ENCODE data around the gene PUM2.
"Not testable (repeated sequence)": the region's sequence is repeated elsewhere in the genome, so short reads cannot be mapped to it uniquely, and the experiment has no call there.

Gene PUM2

GRCh38 chr2:20382965-20383810 lies 32.5 kb upstream of the PUM2 start:
- Histone ChIP-seq H3K9me3 (ENCODE audit: control insufficient read depth, low read length) (no peaks in the 10 kb centered on the region), H3K4me3 (ENCODE audit: extremely low read depth, insufficient read depth, low read length, poor library complexity, severe bottlenecking) (no peak overlapping the region), H3K36me3 (ENCODE audit: control insufficient read depth, insufficient read depth, low read length) (no peaks in the 10 kb centered on the region), H3K27ac (ENCODE audit: low read depth, low read length, severe bottlenecking) (no peak overlapping the region), H3K4me1 (ENCODE audit: control insufficient read depth, insufficient read depth, low read length, poor library complexity, severe bottlenecking) (no peaks in the 10 kb centered on the region)
- 94% methylated on average over 4 to 6 of the region's 9 CpGs for WGBS, 2 experiments (ENCODE audit: insufficient coverage in 2 of 2)

- Histone ChIP-seq H3K9me3 (ENCODE audit: control insufficient read depth, low read length) (no peaks in the 10 kb centered on the region), H3K27ac (ENCODE audit: low read depth, low read length, severe bottlenecking) (no peak overlapping the region), H3K4me1 (ENCODE audit: control insufficient read depth, insufficient read depth, low read length, poor library complexity, severe bottlenecking) (no peaks in the 10 kb centered on the region), H3K36me3 (ENCODE audit: control insufficient read depth, insufficient read depth, low read length) (no peaks in the 10 kb centered on the region), H3K4me3 (ENCODE audit: extremely low read depth, insufficient read depth, low read length, poor library complexity, severe bottlenecking) (no peak overlapping the region)
- 88 to 100% methylated on average over 1 of the region's 2 CpGs for WGBS, 2 experiments (ENCODE audit: insufficient coverage in 2 of 2)
Observed at GRCh38 chr2:20381457-20381856, 30.8 kb upstream of the PUM2 start.

DNA sequence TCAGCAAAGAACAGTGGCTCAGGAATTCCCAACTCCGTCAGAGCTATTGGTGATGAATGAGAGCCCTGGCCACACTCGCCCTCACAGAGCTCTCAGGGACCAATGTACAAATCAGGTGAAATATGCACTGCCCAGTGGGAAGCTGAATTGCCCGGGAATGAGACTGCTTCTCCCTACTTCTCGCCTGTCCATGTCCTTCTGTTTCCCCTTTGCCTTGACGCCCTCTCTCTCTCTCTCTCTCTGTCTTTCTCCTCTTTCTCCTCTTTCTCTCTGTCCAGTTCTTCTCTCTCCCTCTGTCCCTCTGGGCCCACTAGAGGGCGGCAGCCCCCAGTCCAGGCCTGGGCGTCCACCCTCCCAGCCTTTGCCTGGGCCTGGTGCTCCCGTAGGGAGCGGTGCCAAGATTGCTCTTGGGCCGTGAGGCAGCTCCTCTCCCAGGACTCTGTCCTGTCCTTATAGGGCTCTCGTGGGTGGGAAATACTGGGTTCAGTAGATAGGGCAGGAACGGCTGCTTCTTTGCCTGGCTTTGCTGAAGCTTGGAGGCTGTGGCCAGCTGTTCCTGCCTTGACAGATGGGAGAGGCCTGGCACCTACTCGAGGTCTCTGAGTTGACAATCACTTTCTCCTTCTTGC lies 28.4 kb upstream of the PUM2 start:
- no peak overlapping the region for H3K4me3 ChIP-seq (ENCODE audit: extremely low read depth, insufficient read depth, low read length, poor library complexity, severe bottlenecking)
- no peaks in the 10 kb centered on the region for H3K36me3 ChIP-seq (ENCODE audit: control insufficient read depth, insufficient read depth, low read length)
- 41 to 50% methylated on average over 10 to 13 of the region's 13 CpGs for WGBS, 2 experiments (ENCODE audit: insufficient coverage in 2 of 2)
- H3K27ac ChIP-seq (ENCODE audit: low read depth, low read length, severe bottlenecking) = no peak overlapping the region
- no peaks in the 10 kb centered on the region for H3K9me3 ChIP-seq (ENCODE audit: control insufficient read depth, low read length)
- H3K4me1 ChIP-seq (ENCODE audit: control insufficient read depth, insufficient read depth, low read length, poor library complexity, severe bottlenecking) = peaks cover 4% of the 10 kb centered on the region

DNA sequence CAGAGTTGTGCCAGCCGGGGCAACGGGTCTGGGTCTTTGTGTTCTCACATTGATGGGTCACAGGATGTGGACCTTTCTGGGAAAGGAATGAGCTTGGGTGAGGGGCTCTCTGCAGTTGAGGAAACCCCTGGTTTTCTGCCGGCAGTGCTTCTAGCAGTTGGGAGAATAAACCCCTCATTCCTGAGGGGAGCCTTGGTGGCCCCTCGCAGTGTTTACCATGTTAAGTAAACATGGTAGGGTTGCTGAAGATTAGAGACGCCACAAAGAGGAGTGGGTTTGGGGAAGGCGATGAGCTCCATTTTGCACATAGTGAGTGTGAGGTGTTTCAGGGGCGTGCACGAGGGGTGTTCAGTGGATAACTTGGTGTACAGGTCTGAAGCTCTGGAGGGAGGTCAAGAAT lies 27.7 kb upstream of the PUM2 start:
- WGBS, 2 experiments (ENCODE audit: insufficient coverage in 2 of 2) = 83 to 88% methylated on average over 5 to 8 of the region's 8 CpGs
- no peaks in the 10 kb centered on the region for H3K36me3 ChIP-seq (ENCODE audit: control insufficient read depth, insufficient read depth, low read length)

GRCh38 chr2:20377741-20378140 lies 27.1 kb upstream of the PUM2 start:
- WGBS, 2 experiments (ENCODE audit: insufficient coverage in 2 of 2) = 60 to 89% methylated on average over 1 to 2 of the region's 4 CpGs
- H3K9me3 ChIP-seq (ENCODE audit: control insufficient read depth, low read length) = no peaks in the 10 kb centered on the region
- H3K4me1 ChIP-seq (ENCODE audit: control insufficient read depth, insufficient read depth, low read length, poor library complexity, severe bottlenecking) = peaks cover 4% of the 10 kb centered on the region
- H3K27ac ChIP-seq (ENCODE audit: low read depth, low read length, severe bottlenecking) = no peak overlapping the region
- no peak overlapping the region for H3K4me3 ChIP-seq (ENCODE audit: extremely low read depth, insufficient read depth, low read length, poor library complexity, severe bottlenecking)
- no peaks in the 10 kb centered on the region for H3K36me3 ChIP-seq (ENCODE audit: control insufficient read depth, insufficient read depth, low read length)

More for the DNA sequence above, 27.7 kb upstream of the PUM2 start:
- H3K4me1 ChIP-seq (ENCODE audit: control insufficient read depth, insufficient read depth, low read length, poor library complexity, severe bottlenecking) = peaks cover 4% of the 10 kb centered on the region
- no peaks in the 10 kb centered on the region for H3K9me3 ChIP-seq (ENCODE audit: control insufficient read depth, low read length)
- H3K27ac ChIP-seq (ENCODE audit: low read depth, low read length, severe bottlenecking) = no peak overlapping the region
- H3K4me3 ChIP-seq (ENCODE audit: extremely low read depth, insufficient read depth, low read length, poor library complexity, severe bottlenecking) = no peak overlapping the region

DNA sequence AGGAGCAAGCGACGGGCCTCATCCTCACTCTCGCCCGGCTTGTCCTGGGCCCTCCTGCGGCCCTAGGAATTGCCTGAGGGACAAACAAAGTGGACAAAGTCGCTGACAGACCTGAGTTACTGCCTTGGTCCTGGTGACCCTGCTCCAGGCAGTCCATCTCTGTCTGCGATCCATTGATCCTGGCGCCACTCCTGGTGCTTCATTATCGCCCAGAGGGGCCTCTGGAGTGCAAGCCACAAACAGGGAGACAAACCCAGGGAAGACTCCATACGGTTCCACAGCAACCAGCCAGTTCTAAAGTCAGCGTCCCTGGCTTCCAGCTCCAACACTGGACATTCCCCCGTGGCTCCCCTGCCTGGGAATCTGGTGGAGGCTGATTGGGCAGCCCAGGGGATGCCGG lies 24.3 kb upstream of the PUM2 start:
- not testable (repeated sequence) for H3K9me3 ChIP-seq (ENCODE audit: control insufficient read depth, low read length); H3K4me3 ChIP-seq (ENCODE audit: extremely low read depth, insufficient read depth, low read length, poor library complexity, severe bottlenecking); H3K27ac ChIP-seq (ENCODE audit: low read depth, low read length, severe bottlenecking); H3K4me1 ChIP-seq (ENCODE audit: control insufficient read depth, insufficient read depth, low read length, poor library complexity, severe bottlenecking); H3K36me3 ChIP-seq (ENCODE audit: control insufficient read depth, insufficient read depth, low read length)
- 81 to 90% methylated on average over 8 to 9 of the region's 13 CpGs for WGBS, 2 experiments (ENCODE audit: insufficient coverage in 2 of 2)

DNA sequence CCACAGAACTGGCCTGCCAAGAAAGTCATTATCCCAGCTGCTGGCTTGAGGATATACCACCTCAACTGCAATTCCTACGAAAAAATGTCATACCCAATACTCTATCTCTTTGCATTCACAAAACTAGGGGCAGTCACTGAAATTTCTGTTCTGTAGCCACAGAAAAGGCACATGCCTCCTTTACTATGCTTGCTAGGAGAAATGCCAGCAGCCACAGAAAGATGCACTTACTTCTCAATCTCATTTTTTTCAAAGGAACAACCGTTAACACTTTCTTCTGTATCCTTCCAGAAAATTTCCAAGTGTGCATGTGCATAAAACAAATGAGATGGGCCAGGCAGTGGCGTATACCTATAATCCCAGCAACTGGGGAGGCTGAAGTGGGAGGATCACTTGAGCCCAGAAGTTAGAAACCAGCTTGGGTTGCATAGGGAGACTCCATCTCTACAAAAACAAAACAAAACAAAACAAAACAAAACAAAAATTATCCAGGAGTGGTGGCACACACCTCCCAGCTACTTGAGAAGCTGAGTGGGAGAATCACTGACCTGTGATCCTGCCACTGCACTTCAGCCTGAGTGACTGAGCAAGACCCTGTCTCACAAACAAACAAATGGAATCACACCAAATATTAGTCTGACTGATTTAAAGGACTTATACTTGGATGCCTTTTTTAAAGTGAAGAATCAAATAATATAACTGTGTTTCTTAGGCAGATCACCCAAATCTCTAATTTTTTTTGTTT lies 22.4 kb upstream of the PUM2 start:
- Histone ChIP-seq H3K9me3 (ENCODE audit: control insufficient read depth, low read length) (no peaks in the 10 kb centered on the region), H3K27ac (ENCODE audit: low read depth, low read length, severe bottlenecking) (no peak overlapping the region), H3K36me3 (ENCODE audit: control insufficient read depth, insufficient read depth, low read length) (no peaks in the 10 kb centered on the region), H3K4me3 (ENCODE audit: extremely low read depth, insufficient read depth, low read length, poor library complexity, severe bottlenecking) (no peak overlapping the region), H3K4me1 (ENCODE audit: control insufficient read depth, insufficient read depth, low read length, poor library complexity, severe bottlenecking) (peaks cover 4% of the 10 kb centered on the region)
- 71 to 83% methylated on average over 1 of the region's 3 CpGs for WGBS, 2 experiments (ENCODE audit: insufficient coverage in 2 of 2)

DNA sequence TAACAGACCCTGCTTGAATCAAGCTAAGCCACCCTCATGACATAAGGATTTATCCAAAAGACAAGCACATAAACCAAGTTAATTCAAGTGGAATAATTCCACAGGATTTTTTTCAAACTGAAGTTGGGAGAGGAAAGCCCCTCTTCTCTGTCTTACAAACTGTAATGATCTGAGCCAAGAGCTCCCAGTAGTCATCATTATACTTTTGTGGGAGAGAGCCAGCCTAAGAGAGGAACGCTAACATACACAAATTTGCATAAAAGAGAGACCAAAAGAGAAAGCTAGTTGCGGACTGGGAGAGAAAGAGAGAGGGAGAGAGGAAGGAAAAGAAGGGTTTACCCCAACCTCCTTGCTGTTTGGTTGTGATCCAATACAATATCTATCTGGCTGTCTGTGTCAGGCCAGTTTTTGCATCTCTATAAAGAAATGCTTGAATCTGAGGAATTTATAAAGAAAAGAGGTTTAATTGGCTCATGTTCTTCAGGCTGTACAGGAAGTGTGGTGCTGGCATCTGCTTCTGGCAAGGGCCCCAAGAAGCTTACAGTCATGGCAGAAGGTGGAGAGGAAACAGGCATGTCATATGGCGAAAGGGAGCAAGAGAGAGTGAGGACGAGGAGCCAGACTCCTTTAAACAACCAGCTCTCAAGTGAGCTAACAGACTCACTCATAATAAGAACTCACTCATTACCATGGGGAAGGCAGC lies 20.8 kb upstream of the PUM2 start:
- Histone ChIP-seq H3K27ac (ENCODE audit: low read depth, low read length, severe bottlenecking) (no peak overlapping the region), H3K4me3 (ENCODE audit: extremely low read depth, insufficient read depth, low read length, poor library complexity, severe bottlenecking) (no peak overlapping the region)
- WGBS, 2 experiments (ENCODE audit: insufficient coverage in 2 of 2) = 100% methylated on average over 1 of the region's 4 CpGs

DNA sequence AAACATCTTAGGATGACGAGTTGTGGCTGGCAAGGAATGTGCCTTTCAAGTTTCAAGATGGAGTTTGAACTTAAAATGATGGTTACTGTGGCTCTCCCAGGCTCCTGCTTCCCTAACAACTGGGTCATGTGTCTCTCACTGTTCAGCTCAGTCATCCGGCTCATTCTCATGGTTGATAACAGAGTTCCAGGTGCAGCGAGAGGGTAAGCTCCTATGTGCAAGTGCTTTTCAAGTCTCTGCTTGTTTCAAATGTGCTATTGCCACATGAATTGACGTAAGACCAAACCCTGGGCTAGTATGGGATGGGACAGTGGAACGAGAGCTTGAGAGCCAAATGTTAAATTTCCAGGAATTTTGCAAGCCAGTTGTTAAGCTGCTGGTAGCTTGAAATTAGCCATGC lies 19.5 kb upstream of the PUM2 start:
- H3K27ac ChIP-seq (ENCODE audit: low read depth, low read length, severe bottlenecking) = no peak overlapping the region
- 95% methylated on average over 5 of the region's 5 CpGs for WGBS, 2 experiments (ENCODE audit: insufficient coverage in 2 of 2)

More for the DNA sequence above, 20.8 kb upstream of the PUM2 start:
- H3K36me3 ChIP-seq (ENCODE audit: control insufficient read depth, insufficient read depth, low read length) = no peaks in the 10 kb centered on the region
- H3K9me3 ChIP-seq (ENCODE audit: control insufficient read depth, low read length) = no peaks in the 10 kb centered on the region
- H3K4me1 ChIP-seq (ENCODE audit: control insufficient read depth, insufficient read depth, low read length, poor library complexity, severe bottlenecking) = peaks cover 4% of the 10 kb centered on the region

DNA sequence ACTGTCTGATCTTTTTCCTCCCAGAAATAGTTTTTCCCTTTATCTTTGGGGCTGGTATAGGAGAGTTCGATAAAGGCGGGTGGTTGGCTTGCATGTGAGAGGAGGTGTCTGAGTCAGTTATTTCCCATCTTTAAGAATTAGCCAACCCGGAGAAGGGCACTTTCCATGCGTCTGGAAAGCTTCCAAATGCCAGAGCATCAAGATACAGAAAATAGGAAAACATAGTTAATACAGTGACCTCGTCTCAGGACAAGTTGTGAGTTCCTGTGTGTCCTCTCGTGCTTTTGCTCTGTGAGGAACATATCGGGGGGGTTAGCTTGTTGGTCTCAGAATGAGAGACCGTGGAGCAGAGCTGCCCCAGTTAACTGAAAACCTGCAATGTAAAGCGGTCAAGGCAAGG lies 18.7 kb upstream of the PUM2 start:
- WGBS, 2 experiments (ENCODE audit: insufficient coverage in 2 of 2) = 93 to 95% methylated on average over 5 of the region's 9 CpGs

More for the DNA sequence above, 19.5 kb upstream of the PUM2 start:
- Histone ChIP-seq H3K4me3 (ENCODE audit: extremely low read depth, insufficient read depth, low read length, poor library complexity, severe bottlenecking) (no peak overlapping the region), H3K4me1 (ENCODE audit: control insufficient read depth, insufficient read depth, low read length, poor library complexity, severe bottlenecking) (peaks cover 8% of the 10 kb centered on the region), H3K36me3 (ENCODE audit: control insufficient read depth, insufficient read depth, low read length) (no peaks in the 10 kb centered on the region), H3K9me3 (ENCODE audit: control insufficient read depth, low read length) (no peaks in the 10 kb centered on the region)

More for the DNA sequence above, 18.7 kb upstream of the PUM2 start:
- no peaks in the 10 kb centered on the region for H3K36me3 ChIP-seq (ENCODE audit: control insufficient read depth, insufficient read depth, low read length)
- H3K4me3 ChIP-seq (ENCODE audit: extremely low read depth, insufficient read depth, low read length, poor library complexity, severe bottlenecking) = no peak overlapping the region
- H3K9me3 ChIP-seq (ENCODE audit: control insufficient read depth, low read length) = no peaks in the 10 kb centered on the region
- peaks cover 4% of the 10 kb centered on the region for H3K4me1 ChIP-seq (ENCODE audit: control insufficient read depth, insufficient read depth, low read length, poor library complexity, severe bottlenecking)
- peak overlapping the region; percentile 8 for H3K27ac ChIP-seq (ENCODE audit: low read depth, low read length, severe bottlenecking)

Data from mesodermal cell (in vitro differentiated cells).